C1 segment of cervical spinal cord (tissue), 14 donors: ENCODE data around the gene AKAP4.
A peak's percentile ranks its signal among the peaks of the same experiment; 100 is the strongest.

Experiments used
- DNase-seq, 14 donors: peaks; one replicate each; lab custom pipeline; 2025; lab: John Stamatoyannopoulos, UW

AKAP4 gene, protein sequence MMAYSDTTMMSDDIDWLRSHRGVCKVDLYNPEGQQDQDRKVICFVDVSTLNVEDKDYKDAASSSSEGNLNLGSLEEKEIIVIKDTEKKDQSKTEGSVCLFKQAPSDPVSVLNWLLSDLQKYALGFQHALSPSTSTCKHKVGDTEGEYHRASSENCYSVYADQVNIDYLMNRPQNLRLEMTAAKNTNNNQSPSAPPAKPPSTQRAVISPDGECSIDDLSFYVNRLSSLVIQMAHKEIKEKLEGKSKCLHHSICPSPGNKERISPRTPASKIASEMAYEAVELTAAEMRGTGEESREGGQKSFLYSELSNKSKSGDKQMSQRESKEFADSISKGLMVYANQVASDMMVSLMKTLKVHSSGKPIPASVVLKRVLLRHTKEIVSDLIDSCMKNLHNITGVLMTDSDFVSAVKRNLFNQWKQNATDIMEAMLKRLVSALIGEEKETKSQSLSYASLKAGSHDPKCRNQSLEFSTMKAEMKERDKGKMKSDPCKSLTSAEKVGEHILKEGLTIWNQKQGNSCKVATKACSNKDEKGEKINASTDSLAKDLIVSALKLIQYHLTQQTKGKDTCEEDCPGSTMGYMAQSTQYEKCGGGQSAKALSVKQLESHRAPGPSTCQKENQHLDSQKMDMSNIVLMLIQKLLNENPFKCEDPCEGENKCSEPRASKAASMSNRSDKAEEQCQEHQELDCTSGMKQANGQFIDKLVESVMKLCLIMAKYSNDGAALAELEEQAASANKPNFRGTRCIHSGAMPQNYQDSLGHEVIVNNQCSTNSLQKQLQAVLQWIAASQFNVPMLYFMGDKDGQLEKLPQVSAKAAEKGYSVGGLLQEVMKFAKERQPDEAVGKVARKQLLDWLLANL

GRCh38 chrX:50200907-50201306 is at the start of gene AKAP4:
TSS of gene AKAP4 (minus strand) at chrX:50201007. CDS start at chrX:50200889, 118 bp downstream.
- no peak for DNase-seq

DNA sequence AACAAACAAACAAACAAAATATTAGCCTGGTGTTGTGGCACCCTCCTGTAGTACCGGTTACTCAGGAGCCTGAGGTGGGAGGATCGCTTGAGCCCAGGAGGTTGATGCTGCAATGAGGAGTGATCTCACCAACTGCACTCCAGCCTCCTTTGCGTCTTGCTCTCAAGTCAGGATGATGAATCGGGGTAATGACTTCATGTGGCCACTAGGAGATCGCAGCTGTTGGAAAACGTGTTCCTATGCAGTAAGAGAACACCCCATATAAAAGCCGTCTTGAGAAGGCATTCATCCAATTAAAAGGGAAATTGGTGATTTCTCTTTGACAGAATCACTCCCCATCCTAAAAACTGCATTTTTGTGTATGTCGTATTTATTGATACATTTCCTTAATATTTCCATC is 10.7 kb upstream of the AKAP4 start:
- DNase-seq, result no peak

GRCh38 chrX:50206753-50207152 is 5.9 kb upstream of the AKAP4 start:
- DNase-seq, result no peak

DNA sequence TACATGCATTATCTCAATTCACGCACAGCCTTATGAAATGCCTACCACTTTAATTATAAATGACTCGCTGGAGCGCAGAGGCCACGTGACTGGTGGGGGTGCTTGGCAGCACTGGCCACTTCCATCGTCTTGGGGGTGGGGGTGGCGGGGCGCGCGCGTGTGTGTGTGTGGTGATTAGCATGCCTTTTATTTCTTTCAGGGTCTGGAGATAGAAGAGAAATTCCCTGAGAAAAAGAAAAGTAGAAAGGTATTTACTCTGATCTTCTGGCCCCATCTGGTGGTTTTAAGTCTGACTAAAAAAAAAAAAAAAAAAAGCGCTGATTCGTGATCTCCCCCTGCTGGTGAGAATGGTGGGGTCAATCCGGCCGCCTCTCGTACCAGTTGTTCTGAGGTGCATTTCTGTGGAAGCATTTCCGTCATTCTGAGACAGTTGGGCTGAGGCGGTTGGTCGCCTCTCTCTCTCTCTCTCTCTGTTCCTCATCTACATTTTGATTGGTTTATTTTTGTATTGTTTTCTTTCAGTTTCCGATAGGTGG is 3.6 kb upstream of the AKAP4 start, which contains the start of gene CCNB3:
CCNB3 (plus strand) TSS at position 402 of the 536 bp plus-strand sequence. CDS start 80,399 bp downstream, outside the sequence.
- peak in 12 of 14 donors; percentile 12 to 74 (median 43) for DNase-seq

DNA sequence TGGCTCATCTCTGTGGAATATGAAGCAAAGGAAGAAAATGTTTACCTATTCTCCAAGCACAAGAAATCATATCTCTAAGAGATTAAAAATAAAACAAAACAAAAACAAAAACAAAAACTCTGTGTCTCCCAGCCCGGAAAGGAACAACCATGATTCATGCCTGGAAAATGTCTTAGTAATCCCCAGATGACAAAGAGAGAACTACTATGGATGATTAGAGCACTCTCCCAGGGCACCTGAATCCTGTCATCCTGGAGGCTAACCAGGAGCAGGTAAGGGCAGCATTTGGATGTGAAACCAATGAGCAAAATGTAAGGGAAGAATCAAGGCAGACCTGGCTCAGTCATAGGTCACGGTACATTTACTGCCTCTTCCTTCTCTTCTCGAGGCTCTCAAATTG is 1.7 kb upstream of the AKAP4 start:
- no peak for DNase-seq

- no peak for DNase-seq
Observed at GRCh38 chrX:50198348-50198747, 2.5 kb downstream of the AKAP4 start.

- DNase-seq, result no peak
Observed at GRCh38 chrX:50188859-50189600, 11.8 kb downstream of the AKAP4 start.

DNA sequence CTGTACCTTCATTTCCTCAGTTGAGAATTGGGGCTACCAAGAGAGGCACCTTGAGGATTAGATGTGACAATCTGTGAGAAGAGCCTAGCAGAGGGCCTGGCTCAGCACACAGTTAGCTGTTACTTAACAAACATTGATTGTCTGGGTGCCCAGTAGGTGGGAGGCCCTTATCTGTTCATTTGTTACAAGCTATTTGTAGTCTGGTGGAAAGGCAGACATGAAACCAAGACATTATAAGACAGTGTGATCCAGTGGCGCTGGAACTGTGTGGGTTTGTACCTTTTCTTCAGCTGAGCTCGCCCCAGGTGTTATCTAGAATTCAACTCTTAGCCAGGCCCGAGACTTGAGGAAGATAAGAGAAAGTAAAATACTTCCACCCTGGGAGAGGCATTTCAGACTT is 16.9 kb downstream of the AKAP4 start:
- DNase-seq, result no peak

GRCh38 chrX:50180073-50180940 is 20.5 kb downstream of the AKAP4 start:
- peak in 2 of 14 donors; percentile 0 to 2 for DNase-seq

GRCh38 chrX:50169717-50170116 is 31.1 kb downstream of the AKAP4 start:
- DNase-seq, result no peak

DNA sequence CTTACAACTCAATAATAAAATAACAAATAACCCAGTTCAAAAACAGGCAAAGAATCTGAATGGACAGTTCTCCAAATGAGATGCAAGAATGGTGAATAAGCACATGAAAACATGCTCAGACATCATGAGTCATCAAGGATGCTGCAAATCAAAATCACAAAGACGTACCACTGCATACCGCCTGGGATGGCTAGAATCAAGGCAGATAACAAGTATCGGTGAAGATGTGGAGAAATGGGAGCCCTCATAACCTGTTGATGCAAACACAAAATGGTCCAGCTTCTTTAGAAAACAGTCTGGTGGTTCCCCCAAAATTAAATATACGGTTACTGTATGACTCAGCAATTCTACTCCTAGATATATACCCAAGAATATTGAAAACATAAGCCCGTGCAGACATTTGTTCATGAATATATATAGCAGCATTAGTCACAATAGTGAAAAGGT is 32.5 kb downstream of the AKAP4 start:
- no peak for DNase-seq

- no peak for DNase-seq
Observed at GRCh38 chrX:50167366-50167765, 33.4 kb downstream of the AKAP4 start.

DNA sequence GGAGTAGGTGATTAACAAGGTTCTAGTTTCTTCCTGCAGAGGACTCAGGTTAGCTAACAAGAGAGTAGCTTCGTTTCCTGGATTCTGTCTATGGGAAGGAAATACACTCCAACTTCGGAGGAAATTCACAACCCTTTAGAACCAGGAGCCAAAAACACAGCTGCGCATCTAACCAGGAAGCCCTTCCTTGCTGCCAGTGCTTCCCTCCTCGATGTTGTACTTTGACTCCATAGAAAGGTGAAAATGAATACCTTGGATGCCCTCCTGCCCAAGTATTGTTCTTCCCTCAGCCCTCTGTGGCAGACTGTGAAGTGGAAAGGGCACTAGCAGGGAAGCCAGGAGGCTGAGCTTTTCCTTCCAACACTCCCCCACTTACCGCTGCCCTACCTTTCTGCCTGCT is 35.1 kb downstream of the AKAP4 start:
- no peak for DNase-seq

- no peak for DNase-seq
Observed at GRCh38 chrX:50161127-50161526, 39.7 kb downstream of the AKAP4 start.

GRCh38 chrX:50158593-50158992 is 42.2 kb downstream of the AKAP4 start:
- DNase-seq, result no peak

- DNase-seq, result no peak
Observed at GRCh38 chrX:50157545-50158135, 43.2 kb downstream of the AKAP4 start.

- no peak for DNase-seq
Observed at GRCh38 chrX:50154429-50154828, 46.4 kb downstream of the AKAP4 start.

GRCh38 chrX:50152456-50152855 is 48.4 kb downstream of the AKAP4 start:
- no peak for DNase-seq

- no peak for DNase-seq
Observed at GRCh38 chrX:50147972-50148371, 52.8 kb downstream of the AKAP4 start.
